HG03108 (cell line): ENCODE data around the gene POLA2.

Experiments used
- ATAC-seq: cut with Tn5 transposase; IDR thresholded peaks from one replicate; pipeline ENCODE4 v1.9.1; 2021; ENCODE audit warnings: moderate library complexity; ENCODE audit not compliant: unreplicated experiment

POLA2 gene

DNA sequence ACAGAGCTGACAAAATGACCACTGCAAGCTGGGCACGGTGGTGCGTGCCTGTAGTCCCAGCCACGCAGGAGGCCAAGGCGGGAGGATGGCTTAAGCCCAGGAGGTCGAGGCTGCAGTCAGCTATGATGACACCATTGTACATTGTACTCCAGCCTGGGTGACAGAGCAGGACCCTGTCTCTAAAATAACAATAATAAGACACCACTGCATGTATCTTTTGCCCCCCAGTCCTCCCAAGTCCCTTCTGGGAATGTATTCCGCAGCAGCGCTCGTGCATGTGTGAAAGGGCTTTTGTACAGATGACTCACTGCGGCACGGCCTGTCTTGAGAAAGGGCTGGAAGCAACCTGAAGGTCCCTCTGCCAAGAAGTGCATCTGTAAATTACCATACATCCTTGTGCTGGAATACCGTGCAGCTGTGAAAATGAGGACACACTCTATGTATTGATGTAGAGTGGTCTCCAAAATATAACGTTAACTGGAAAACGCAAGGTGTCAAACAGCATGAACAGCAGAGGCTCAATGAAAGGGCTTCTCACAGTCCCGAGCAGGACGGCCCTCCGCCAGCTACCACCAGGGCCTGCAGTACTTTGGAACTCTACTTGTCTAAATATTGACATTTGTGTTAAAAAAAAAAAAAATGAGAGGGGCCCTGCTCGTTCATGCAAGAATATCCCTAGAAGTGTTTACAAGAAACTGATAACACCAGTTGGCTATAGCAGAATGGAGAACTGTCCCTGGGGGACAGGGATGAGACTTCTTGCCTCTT, 43.9 kb downstream of the POLA2 start:
- no peak for ATAC-seq

DNA sequence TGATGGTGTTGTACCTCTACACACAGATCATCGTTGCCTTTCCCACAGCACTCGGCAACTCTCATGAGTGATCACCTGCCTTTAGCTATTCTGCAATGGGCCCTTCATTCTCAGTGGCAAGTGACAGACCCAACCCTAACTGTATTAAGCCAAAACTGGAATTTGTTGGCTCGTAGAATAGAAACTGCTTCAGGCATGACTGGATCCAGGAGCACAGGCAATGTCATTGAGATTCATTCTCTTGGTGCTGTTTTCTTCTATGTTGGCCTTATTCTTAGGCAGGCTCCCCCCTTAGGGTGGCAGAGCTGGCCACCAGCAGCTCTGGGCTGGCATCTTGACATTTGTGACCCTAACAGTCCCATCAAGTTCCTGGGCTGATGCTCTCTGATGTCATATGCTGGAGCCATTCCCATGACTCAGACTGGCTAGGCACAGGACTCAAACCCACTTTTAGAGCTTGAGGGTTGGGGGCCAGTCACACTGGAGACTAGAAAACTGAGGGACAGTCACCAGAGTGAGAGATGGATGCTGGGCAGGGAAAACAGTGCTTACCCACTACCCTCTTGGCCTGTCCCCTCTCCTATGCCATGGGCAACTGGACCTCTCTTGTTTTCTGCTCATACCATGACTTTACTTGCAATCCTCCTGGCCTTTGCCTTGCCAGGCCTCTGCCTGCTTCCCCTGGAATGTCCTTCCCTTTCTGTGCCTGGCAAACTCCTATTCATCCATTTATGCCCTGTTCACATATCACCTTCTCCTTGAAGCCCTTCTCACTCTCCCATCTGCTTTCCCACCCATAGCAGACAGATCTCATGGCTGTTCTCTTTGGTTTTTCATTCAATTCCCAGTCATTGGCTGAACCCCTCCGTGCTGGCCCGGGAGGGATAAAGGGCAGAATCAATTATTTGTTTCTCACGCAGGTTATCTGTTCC, 45.8 kb downstream of the POLA2 start:
- ATAC-seq, result no peak

DNA sequence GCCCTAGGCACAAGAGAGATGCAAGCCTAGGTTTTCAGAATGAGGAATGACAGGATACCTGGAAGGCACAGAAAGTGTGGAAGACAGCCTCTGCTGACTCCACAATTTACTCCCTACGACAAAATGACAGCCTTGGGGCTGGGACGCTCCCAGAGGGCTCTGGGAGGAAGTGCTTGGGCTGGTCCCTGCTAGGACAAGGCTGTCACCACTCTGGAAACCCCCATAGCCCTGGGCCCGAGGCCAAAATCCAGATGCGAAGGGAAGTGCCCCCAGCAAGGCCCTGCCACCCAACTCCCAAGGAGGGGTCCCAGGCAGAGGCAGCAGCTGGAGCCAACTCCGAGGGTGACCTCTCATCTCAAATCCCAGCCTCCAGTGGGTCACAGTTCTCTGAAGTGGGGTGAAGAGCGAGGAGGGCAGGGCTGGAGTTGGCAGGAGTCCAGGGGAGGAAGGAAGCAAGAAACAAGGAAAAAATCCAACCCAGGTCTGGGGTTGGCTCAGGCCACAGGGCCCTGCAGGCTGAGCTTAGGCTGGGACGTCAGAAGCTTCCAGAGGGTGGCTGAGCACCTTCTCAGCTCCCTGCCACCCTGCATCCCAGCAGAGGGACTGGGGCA, 46.6 kb downstream of the POLA2 start:
- ATAC-seq, result no peak

DNA sequence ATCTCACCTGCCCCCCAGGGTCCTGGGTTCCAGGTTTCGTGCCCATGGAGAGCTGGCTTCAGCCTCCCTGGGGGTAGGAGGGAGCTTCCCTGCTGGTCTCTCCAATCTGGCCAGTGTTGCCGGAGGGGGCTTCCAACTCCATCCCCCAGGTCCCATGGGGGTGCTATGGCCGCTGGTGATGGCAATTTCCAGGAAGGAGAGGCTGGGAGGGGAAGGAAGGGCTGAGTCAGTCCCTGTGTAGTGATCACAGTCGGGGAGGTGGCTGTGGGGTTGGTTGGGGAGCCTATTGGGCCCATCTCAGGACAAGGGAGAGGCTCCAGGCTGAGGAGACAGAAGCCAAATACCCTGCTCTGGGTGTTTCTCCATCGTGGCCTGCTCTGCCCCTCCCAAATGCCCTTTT, 47.2 kb downstream of the POLA2 start:
- no peak for ATAC-seq

DNA sequence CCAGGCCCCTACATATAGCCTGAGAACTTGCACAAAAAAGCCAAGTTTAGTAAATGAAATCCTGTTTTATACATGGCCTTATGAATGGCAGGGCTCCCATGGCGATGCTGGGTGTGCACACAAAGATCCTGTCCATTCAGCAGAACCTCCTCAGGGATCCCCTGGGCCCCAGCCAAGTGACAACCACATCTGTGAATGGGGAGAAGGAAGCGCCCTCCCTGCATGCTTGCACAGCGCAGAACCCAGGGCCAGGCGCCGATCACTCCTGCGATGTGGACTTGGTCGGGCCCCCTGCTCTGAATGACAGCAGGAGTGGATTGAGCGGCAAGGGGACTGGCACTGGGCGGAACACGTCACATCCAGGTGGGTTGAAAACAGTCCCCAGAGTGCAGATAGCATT, 48.5 kb downstream of the POLA2 start:
- no peak for ATAC-seq

DNA sequence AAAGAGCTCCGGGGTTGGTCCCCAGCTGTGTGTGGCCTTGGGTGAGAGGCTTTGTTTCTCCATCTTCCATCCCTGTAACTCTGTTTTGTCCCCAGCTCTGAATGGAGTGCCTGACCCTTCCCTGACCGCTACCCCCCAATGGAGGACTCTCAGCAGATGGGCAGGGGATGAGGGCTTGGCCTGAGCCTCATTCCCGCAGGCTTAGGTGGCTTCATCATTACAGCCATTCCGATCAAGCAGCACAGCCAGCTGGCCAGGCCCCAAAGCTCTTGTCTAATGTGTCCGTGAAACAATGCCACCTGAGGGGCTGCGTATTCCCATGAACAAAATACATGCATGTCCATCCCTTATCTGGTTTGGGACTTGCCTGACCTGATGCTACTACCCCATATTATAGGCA, 49.0 kb downstream of the POLA2 start:
- ATAC-seq, result no peak

DNA sequence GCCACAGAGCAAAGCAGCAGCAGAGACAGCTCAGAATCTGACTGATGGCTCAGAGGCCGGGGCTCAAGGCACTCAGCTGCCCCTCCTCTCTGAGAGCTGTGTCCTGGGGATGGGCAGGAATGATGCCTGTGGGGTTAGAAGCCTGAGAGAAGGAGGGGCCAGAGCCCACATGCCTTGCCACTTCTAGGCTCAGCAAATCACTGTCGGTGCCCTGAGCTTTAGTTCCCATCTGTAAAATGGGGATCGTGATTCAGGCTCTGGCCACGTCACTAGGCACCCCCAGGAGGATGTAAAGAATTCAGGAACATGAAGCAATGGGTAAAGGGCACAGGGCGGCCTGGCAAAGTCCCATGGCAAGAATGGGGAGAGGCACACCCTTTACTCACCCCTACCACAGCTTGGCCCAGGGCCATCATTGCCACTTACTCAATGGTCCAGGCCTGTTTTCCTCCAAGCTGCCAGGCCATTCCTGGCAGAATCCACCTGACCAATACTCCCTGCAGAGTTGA, 49.5 kb downstream of the POLA2 start:
- no peak for ATAC-seq

DNA sequence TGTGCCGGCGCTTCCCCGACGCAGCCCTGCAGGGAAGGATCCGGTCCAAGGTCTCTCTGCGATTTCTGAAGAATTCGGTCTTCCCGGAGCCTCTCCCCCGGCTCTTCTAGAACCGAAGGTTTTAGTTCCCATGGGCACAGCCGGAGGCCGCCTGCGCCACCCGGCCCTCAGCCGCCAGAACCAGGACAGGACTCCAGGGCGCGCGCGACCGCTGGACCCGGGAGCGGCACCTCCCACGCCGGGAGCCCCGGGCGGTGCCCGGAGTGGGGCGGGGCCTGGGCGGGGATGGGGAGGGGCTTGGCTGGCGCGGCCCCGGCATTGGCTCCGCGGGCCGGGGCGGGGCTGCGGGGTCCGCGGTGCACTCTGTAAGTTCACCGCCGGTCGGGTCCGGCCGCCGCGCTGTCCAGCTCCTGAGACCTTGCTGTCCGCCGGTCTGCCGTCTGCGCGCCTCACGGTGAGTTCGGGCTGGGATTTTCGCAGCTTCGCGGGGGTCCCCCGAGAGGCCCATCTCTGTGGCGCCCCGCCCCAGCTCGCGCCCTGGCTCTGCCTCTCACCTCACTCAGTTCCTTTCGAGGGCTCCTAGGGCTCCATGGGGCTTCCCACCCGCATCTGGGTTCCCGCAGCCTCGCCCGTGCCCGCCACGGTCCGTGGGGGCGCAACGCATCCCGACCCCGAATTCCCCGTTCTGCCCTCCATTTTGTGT, 52.9 kb downstream of the POLA2 start, which contains the start of gene CDC42EP2:
Gene CDC42EP2, plus strand, starts transcription at position 366 of the 703 bp plus-strand sequence. CDS start 6,033 bp downstream, outside the sequence.
- peak; percentile 72 for ATAC-seq

DNA sequence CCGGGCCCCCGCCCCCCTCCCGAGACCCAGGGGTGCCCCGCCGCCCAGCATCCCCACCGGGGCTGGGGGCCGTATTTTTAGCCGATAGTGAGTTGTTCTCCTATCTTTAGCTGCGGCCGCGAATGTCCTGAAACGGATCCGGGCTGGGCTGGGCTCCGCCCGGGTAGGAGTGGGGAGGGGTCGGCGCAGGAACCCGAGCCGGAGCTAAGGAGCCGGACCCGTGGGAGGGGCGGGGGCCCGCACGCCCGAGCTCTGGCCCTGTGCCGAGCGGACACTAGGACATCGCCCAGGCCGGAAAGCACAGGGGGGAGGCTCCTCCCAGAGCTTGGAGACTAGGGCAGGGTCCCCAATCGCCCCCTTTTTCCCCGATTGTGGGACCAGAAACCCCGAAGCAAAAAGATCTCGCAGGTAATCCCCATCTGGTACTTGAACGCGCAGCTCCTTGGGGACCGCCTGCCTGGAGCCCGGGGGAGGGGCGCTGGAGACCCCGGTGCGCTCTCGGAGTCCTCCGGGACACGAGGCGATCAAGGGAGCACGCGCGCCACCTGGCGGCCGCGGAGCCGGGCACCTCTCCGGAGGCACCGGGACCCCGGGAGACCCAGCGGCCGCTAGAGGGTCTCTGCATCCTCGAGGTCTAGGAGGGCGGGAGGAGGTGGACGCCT, 53.6 kb downstream of the POLA2 start:
- no peak for ATAC-seq

DNA sequence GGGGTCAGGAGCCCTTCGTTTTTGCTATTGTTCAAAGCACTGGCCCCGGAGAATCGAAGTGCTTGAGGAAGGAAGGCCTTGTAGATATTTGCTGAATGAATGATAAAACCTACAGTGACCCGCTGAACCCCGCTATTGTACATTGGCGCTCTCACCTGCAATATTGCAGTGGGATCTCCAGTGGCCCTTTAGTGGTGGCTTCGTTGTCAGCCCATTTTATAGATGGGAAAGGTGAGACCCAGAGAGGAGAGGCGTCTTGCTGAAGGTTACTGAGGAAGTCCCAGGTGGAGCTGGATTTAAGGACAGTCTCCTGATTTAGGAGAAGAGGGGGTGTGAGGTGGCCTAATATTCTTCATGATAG, 54.1 kb downstream of the POLA2 start:
- ATAC-seq, result no peak

DNA sequence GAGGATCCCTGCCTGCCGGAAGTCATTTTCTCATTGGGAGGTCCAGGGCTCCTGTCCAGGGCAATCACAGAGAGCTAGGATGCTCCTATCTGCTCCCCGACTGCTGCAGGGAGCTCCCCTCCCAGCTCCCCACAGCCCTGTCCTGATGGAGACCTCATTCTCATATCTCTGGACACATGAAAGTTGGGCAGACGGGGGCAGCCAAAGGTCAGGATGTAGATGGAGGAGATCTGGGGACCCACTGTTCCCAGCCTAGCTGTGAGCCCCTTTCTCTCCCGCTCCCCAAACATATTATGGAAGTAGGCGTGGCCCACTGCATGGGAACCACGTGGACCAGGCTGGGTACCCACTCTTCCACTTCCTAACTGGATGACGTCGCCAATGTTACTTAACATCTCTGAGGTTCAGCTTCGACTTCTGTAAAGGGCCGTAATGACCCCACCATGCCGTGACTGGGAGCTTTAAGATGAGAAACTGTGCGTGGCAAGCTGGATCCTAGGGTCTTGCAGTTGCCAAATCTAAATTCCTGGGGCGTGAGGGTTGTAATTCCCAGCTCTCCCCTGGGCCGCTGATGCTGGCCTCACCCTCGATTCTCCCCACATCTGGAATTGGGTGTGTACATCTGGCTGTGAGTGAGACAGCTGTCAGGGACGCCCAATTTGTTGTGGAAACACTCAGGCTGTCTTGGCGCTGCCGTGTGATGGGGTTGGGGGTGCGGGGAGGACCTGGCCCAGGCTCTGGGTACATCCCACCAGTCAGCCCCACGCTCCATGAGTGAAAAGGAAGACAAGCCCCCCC, 54.7 kb downstream of the POLA2 start:
- ATAC-seq, result no peak

DNA sequence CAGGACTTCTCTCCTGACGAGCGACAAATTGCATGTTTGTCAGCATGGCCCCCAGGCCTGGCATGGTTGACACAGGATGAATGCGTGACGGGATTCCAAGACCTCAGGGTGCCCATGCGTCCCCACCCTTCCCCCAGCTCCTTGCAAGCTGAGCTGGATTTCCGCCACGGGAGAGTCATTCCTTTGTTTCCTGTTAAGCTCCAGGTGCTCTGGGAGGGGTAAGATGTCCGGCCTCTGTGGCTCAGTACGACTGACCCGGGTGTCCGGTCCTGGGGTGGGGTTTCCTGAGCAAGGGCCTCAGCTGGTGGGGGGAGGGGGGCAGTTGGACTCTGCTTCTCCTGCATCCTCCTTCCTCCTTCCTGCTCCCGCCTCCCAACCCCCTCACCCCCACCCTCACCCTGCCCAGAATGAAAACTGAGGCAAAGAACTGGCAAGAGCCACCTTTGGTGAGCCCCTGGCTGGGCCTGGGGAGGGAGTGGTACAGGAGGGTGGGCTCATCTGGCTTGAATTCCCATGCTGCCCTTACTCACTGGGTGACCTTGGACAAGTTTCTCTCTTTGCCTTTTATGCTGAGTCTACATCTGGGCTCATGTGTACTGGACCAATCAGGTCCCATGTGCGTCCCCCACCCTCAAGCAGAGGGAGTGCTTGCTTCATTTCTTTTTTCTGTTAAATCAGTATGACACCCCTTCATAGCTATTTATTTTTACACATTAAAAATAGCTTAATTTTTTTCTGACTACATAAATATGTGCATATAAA, 55.4 kb downstream of the POLA2 start:
- ATAC-seq, result no peak

DNA sequence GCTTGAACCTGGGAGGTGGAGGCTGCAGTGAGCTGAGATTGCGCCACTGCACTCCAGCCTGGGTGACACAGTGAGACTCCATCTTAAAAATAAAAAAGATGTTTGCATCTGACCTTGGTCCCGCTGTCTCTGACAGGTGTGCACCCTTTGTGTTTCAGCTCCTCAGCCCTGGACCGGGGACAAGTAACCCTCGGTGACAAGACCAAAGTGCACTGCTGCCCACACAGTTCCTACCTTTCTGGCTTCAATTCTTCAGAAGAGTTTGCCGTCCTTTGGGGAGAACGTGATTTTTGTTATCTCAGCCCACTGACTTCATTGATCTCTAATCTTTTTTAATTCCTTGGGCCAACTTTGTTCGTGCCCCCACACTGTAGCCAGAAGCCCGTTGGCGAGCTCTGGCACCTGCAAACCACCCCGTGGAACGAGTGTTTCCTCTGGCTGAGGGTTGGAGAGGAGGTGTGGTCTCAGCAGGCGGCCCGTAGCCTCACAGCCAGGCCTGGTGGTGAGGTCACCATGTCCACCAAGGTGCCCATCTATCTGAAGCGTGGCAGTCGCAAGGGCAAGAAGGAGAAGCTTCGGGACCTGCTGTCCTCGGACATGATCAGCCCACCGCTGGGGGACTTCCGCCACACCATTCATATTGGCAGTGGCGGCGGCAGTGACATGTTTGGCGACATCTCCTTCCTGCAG, 58.8 kb downstream of the POLA2 start:
- ATAC-seq, result no peak

DNA sequence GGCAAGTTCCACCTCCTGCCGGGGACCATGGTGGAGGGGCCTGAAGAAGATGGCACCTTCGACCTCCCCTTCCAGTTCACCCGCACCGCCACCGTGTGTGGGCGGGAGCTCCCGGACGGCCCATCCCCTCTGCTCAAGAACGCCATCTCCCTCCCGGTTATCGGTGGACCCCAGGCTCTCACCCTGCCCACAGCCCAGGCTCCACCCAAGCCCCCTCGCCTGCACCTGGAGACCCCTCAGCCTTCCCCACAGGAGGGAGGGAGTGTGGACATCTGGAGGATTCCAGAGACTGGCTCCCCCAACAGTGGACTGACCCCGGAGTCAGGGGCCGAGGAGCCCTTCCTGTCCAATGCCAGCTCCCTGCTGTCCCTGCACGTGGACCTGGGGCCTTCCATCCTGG, 59.3 kb downstream of the POLA2 start:
- no peak for ATAC-seq

DNA sequence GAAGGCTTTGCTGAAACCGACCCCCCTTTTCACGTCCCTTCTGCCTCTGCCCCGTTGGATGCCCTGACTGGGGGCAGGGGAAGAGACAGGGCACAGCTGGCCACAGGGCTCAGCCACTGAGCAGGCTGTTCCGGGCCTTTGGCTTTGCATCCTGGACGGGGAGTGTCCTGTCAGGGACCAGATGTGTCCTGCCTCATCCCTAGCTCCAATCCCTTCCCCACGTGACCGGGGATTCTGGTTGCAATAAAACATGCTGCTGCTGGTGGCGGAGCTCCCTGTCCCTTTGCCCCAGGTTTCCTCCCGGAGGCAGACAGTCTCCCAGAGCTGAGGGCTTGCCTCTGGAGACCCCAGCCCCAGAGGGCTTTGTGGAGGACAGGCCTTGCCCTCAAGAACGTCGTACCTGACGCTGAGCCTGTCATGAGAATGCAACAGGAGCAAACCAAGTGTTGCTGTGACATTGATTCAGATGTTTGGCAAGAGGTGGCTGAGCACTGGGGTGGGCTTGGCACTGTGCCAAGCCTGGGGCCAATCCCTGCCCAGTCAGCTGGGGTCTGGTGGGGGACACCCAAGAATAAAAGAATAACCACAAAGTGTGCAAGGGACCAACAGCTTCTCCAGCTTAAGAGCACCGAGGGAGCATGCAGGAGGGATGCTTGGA, 60.2 kb downstream of the POLA2 start:
- no peak for ATAC-seq

DNA sequence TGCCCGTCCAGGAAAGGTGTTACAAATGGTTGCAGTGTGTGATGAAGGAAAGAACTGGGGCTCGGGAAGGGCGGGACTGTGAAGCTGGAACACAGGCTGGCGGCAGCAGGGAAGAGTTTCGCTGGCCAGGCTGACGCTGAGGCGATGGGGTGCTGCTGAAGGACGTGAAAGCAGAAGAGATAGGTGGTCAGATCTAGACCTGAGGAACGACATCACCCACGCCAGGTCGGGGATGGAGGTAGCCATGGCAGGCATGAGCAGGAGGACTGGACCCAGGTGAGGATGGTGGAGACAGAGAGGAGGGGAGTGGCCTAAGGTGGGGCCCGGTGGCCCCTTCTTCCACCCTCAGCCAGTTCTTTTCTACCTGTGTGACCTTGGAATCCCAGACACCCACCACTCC, 62.1 kb downstream of the POLA2 start:
- ATAC-seq, result no peak

DNA sequence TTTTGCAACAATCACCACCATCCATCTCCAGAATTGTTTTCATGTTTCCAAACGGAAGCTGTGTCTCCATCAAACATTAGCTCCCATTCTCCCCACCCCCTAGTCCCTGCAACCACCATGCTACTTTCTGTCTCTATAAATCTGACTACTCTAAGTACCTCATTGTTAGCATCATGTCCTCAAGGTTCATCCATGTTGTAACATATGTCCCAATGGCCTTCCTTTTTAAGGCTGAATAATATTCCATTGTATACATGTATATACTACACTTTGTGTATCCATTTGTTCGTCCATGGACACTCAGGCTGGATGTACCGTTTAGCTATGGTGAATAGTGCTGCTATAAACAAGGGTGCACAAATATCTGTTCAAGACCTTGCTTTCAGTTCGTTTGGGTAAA, 63.7 kb downstream of the POLA2 start:
- no peak for ATAC-seq

DNA sequence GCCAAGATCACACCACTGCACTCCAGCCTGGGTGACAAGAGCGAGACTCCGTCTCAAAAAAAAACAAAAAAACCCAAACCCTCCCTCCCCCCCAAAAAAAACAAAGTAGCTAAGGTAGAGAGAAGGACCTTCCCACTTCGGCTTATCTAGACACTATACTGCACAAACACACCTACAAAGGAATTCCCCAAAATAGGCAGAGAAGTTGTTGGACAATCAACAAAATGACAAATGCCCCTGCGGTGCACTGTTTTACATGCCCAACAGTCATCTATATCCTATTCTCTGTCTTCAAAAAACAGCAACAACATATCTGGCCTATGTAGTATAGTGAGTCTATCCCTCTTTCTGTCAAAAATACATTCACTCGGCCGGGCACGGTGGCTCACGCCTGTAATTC, 65.3 kb downstream of the POLA2 start:
- no peak for ATAC-seq
